ENCODE measurements around the gene URM1. TPM values are rescaled to one million over a fixed set of nuclear protein-coding genes. Genes with fewer than 3 reads are reported as not detected.

URM1 gene
- polyA plus RNA-seq, 2 of the 4 experiments (the other 2 are of a cell fraction) = 43.6 to 50.6 TPM

DNA sequence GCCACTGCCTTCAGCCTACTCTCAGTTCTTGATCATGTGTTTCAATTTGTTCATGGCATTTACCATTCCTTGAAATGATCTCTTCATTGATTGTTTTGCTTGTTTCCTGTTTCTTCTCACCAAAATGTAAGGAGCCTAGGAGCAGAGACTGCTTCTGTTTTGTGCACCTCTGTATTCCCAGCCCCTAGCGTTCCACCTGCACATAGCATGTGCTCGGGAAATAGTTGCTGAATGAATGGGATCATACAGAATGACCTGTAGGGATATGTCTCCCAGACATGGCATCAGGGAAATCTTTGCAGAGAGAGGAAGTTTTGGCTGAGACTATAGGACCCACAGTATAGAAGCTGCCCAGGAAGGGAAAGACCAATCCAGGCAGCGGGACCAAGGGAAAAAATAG is 43.3 kb downstream of the URM1 start:
- POLR2A ChIA-PET = no interaction called here
- no peak overlapping the region for H3K4me2 ChIP-seq
- DNase-seq (ENCODE audit: low read depth in 1 of 2, low spot score in 1 of 2) (peak; percentile 55 to 64), ATAC-seq (peak; percentile 71 to 75), FAIRE-seq (no peak)
- CTCF ChIA-PET = interaction anchor here (0.7 to 7.0 kb wide), 11 partner anchors 9 to 135 kb away, joined by 3 to 52 read pairs (median 5); no protein-coding TSS in a partner anchor
- no peaks in the 10 kb centered on the region for H3K9me3 ChIP-seq
- TF ChIP-seq CHD4 (IDR thresholded peaks at IDR 0.05; ENCODE audit: borderline replicate concordance) (no peak), MAX (IDR thresholded peaks at IDR 0.05) (0 out of 2 replicates have a peak, but pooled peaks have one; percentile 16), CTCF (IDR thresholded peaks at IDR 0.05) (peak; percentile 24; the same call in 1 of the 3 replicates)
- no peak overlapping the region for H3K4me3 ChIP-seq
- peaks cover 6% of the 10 kb centered on the region; the same call in 2 of the 3 replicates for H3K4me1 ChIP-seq
- WGBS (ENCODE audit: missing lambda C conversion rate) = 8% methylated on average over 3 of the region's 3 CpGs
- no peak overlapping the region for H3K27ac ChIP-seq

DNA sequence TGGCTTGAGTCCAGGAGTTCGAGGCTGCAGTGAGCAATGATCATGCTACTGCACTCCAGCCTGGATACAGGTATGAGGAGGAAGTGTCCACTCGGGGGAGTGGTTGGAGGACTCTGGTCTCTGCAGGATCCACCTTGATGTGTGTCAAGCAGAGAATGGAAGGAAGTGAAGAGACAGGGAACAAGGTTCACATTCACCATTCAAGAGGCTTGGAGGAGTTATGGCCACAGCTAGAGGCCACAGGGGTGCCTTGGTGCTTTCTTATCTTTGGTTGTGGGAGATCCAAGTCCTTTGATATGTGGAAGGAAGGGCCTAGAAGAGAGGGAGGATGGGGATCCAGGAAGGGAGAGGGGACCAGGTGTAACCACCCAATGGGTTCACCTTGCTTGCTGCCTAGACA is 44.1 kb downstream of the URM1 start:
- no peak overlapping the region for H3K4me3 ChIP-seq
- no peak for TF ChIP-seq ESRRA (IDR thresholded peaks at IDR 0.05; ENCODE audit: borderline replicate concordance, low read length)
- TF ChIP-seq KDM5A (IDR thresholded peaks at IDR 0.05) = no peak
- ATAC-seq = no peak
- no peaks in the 10 kb centered on the region for H3K9me3 ChIP-seq
- ChIA-PET CTCF (interaction anchor here (1.1 to 7.0 kb wide), 5 partner anchors 16 to 64 kb away, joined by 3 to 52 read pairs (median 5); no protein-coding TSS in a partner anchor), POLR2A (no interaction called here)
- peaks cover 9% of the 10 kb centered on the region; the same call in 2 of the 3 replicates for H3K4me1 ChIP-seq
- H3K4me2 ChIP-seq = no peak overlapping the region
- 60% methylated on average over 2 of the region's 2 CpGs for WGBS (ENCODE audit: missing lambda C conversion rate)
- no peak overlapping the region for H3K27ac ChIP-seq
- FAIRE-seq = no peak
- DNase-seq (ENCODE audit: low read depth in 1 of 2, low spot score in 1 of 2) = no peak

DNA sequence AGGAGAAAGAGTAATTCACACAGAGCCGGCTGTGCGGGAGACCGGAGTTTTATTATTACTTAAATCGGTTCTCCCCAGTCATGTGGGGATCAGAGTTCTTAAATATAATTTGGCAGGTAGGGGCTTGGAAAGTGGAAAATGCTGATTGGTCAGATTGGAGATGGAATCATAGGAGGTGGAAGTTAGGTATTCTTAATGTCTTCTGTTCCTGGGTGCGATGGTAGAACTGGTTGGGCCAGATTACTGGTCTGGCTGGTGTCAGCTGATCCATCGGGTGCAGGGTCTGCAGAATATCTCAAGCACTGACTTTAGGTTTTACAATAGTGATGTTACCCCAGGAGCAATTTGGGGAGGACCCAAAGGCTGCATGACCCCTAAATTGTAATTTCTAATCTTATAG is 44.8 kb downstream of the URM1 start:
- FAIRE-seq (no peak), DNase-seq (ENCODE audit: low read depth in 1 of 2, low spot score in 1 of 2) (no peak), ATAC-seq (no peak)
- WGBS (ENCODE audit: missing lambda C conversion rate) = 72% methylated on average over 6 of the region's 6 CpGs
- TF ChIP-seq HOXB5 (CRISPR knock-in tag; IDR thresholded peaks at IDR 0.05) (no peak), MAFK (IDR thresholded peaks at IDR 0.05; ENCODE audit: partially characterized antibody) (peak; percentile 14)
- H3K9me3 ChIP-seq = no peaks in the 10 kb centered on the region
- CTCF ChIA-PET = interaction anchor here (1.7 to 2.6 kb wide), 3 partner anchors 19 to 54 kb away, joined by 5 to 7 read pairs (median 6); no protein-coding TSS in a partner anchor
- POLR2A ChIA-PET = no interaction called here
- no peak overlapping the region for H3K4me3 ChIP-seq
- no peak overlapping the region for H3K4me2 ChIP-seq
- no peak overlapping the region for H3K27ac ChIP-seq
- H3K4me1 ChIP-seq = peaks cover 9% of the 10 kb centered on the region; the same call in 2 of the 3 replicates

GRCh38 chr9:128416432-128417019 is 45.4 kb downstream of the URM1 start:
- Histone ChIP-seq H3K9me3 (no peaks in the 10 kb centered on the region), H3K4me2 (no peak overlapping the region), H3K4me1 (peaks cover 12% of the 10 kb centered on the region; the same call in 2 of the 3 replicates), H3K4me3 (no peak overlapping the region), H3K27ac (no peak overlapping the region)
- FAIRE-seq (no peak), ATAC-seq (no peak), DNase-seq (ENCODE audit: low read depth in 1 of 2, low spot score in 1 of 2) (no peak)
- POLR2A ChIA-PET = no interaction called here
- CTCF ChIA-PET = interaction anchor here (1.7 to 2.6 kb wide), 3 partner anchors 18 to 54 kb away, joined by 5 to 7 read pairs (median 6); no protein-coding TSS in a partner anchor
- WGBS (ENCODE audit: missing lambda C conversion rate) = 65% methylated on average over 6 of the region's 6 CpGs
- TF ChIP-seq FOSB (CRISPR knock-in tag; IDR thresholded peaks at IDR 0.05) = no peak
- TF ChIP-seq RCOR1 (IDR thresholded peaks at IDR 0.05; ENCODE audit: low read depth, low read length) = no peak

GRCh38 chr9:128419061-128419925 is 48.1 kb downstream of the URM1 start:
- H3K27ac ChIP-seq = peak overlapping the region; percentile 84 to 95; a peak in 5 of 6 replicates
- H3K4me3 ChIP-seq = peak overlapping the region; percentile 80
- H3K9me3 ChIP-seq = no peaks in the 10 kb centered on the region
- POLR2A ChIA-PET = interaction anchor here (1.4 to 2.5 kb wide), 4 partner anchors 55 to 217 kb away, joined by 3 to 8 read pairs (median 6); no protein-coding TSS in a partner anchor
- CTCF ChIA-PET = interaction anchor here (0.6 to 12.4 kb wide), 37 partner anchors 9 to 734 kb away, joined by 3 to 171 read pairs (median 4); partner anchors contain the start of genes ODF2 and URM1
- H3K4me2 ChIP-seq = peak overlapping the region; percentile 97
- DNase-seq (ENCODE audit: low read depth in 1 of 2, low spot score in 1 of 2) (no peak), FAIRE-seq (no peak), ATAC-seq (no peak)
- TF ChIP-seq, protein P1, sequence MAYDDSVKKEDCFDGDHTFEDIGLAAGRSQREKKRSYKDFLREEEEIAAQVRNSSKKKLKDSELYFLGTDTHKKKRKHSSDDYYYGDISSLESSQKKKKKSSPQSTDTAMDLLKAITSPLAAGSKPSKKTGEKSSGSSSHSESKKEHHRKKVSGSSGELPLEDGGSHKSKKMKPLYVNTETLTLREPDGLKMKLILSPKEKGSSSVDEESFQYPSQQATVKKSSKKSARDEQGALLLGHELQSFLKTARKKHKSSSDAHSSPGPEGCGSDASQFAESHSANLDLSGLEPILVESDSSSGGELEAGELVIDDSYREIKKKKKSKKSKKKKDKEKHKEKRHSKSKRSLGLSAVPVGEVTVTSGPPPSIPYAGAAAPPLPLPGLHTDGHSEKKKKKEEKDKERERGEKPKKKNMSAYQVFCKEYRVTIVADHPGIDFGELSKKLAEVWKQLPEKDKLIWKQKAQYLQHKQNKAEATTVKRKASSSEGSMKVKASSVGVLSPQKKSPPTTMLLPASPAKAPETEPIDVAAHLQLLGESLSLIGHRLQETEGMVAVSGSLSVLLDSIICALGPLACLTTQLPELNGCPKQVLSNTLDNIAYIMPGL (CRISPR knock-in tag; IDR thresholded peaks at IDR 0.05; ENCODE audit: borderline replicate concordance) = no peak
- no peak for TF ChIP-seq NFE2L2 (conservative IDR thresholded peaks at IDR 0.05; ENCODE audit: low read length)
- TF ChIP-seq, protein P2, sequence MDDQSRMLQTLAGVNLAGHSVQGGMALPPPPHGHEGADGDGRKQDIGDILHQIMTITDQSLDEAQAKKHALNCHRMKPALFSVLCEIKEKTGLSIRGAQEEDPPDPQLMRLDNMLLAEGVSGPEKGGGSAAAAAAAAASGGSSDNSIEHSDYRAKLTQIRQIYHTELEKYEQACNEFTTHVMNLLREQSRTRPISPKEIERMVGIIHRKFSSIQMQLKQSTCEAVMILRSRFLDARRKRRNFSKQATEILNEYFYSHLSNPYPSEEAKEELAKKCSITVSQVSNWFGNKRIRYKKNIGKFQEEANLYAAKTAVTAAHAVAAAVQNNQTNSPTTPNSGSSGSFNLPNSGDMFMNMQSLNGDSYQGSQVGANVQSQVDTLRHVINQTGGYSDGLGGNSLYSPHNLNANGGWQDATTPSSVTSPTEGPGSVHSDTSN (IDR thresholded peaks at IDR 0.05) = no peak
- peaks cover 17% of the 10 kb centered on the region; the same call in 2 of the 3 replicates for H3K4me1 ChIP-seq
- 49% methylated on average over 26 of the region's 28 CpGs for WGBS (ENCODE audit: missing lambda C conversion rate)

Measured in A549 (cell line).